Keratinocyte (primary cell): ENCODE measurements around the gene MIB1. TPM values are rescaled to one million over a fixed set of nuclear protein-coding genes. Genes with fewer than 3 reads are reported as not detected.

ENCODE experiments used
- DNase-seq: peaks from one replicate; pipeline ENCODE4 v3.0.0-alpha.2; 2011; ENCODE audit warnings: low read depth, missing footprints, low spot score
- FAIRE-seq: peaks from 2 replicates; lab custom pipeline; 2011; peaks lifted over from hg19 to GRCh38; lab: Jason Lieb, UNC
- H2AFZ ChIP-seq: 2 replicates; pipeline ENCODE4 v1.6.0; 2012; ENCODE audit warnings: low read length, control low read depth, inconsistent platforms; ENCODE audit not compliant: control insufficient read depth
- H3K27ac ChIP-seq: 2 replicates; pipeline ENCODE4 v1.5.1; 2011; ENCODE audit warnings: low read length; ENCODE audit not compliant: control insufficient read depth, insufficient read depth
- H3K27me3 ChIP-seq: 3 replicates; pipeline ENCODE4 v1.6.0; 2011; ENCODE audit warnings: low read length; ENCODE audit not compliant: control insufficient read depth, insufficient read depth; ENCODE audit errors: extremely low read depth
- H3K36me3 ChIP-seq, 2 experiments: 2 replicates in 1 of 2; 3 replicates in 1 of 2; pipeline ENCODE4 v1.5.1; 2011; ENCODE audit warnings: low read length in 2 of 2, mild to moderate bottlenecking in 1 of 2; ENCODE audit not compliant: control insufficient read depth in 2 of 2, insufficient read depth in 2 of 2; ENCODE audit errors: extremely low read depth in 1 of 2
- H3K4me1 ChIP-seq: 3 replicates; pipeline ENCODE4 v1.5.1; 2011; ENCODE audit warnings: low read length; ENCODE audit not compliant: control insufficient read depth, insufficient read depth; ENCODE audit errors: extremely low read depth
- H3K4me2 ChIP-seq: 3 replicates; pipeline ENCODE4 v1.6.0; 2011; ENCODE audit warnings: low read depth, low read length; ENCODE audit not compliant: control insufficient read depth, insufficient read depth; ENCODE audit errors: extremely low read depth
- H3K4me3 ChIP-seq, 3 experiments: fragments of 200-600 bp in 1 of 3; sonication (generic) in 1 of 3; 2 replicates in 2 of 3; 3 replicates in 1 of 3; pipeline ENCODE4 v1.5.1; 2011 to 2016; ENCODE audit warnings: low read length in 3 of 3, mild to moderate bottlenecking in 3 of 3, control low read depth in 2 of 3, inconsistent platforms in 1 of 3, low read depth in 1 of 3, mixed read lengths in 1 of 3, mixed run types in 1 of 3, moderate library complexity in 1 of 3; ENCODE audit not compliant: control insufficient read depth in 2 of 3, insufficient read depth in 2 of 3; ENCODE audit errors: extremely low read depth in 1 of 3
- H3K79me2 ChIP-seq: 2 replicates; pipeline ENCODE4 v1.6.0; 2012; ENCODE audit warnings: low read length; ENCODE audit not compliant: control insufficient read depth, insufficient read depth
- H3K9ac ChIP-seq: 3 replicates; pipeline ENCODE4 v1.6.0; 2011; ENCODE audit warnings: low read length; ENCODE audit not compliant: control insufficient read depth, insufficient read depth; ENCODE audit errors: extremely low read depth
- H3K9me1 ChIP-seq: 3 replicates; pipeline ENCODE4 v1.6.0; 2011; ENCODE audit warnings: low read length; ENCODE audit not compliant: control insufficient read depth, insufficient read depth; ENCODE audit errors: extremely low read depth
- H3K9me3 ChIP-seq: 2 replicates; pipeline ENCODE4 v1.5.1; 2012; ENCODE audit warnings: low read depth, low read length; ENCODE audit not compliant: control insufficient read depth
- H4K20me1 ChIP-seq: 3 replicates; pipeline ENCODE4 v1.6.0; 2011; ENCODE audit warnings: low read length; ENCODE audit not compliant: control insufficient read depth, insufficient read depth; ENCODE audit errors: extremely low read depth
- CTCF ChIP-seq, 3 experiments: IDR thresholded peaks in 1 of 3; conservative IDR thresholded peaks in 1 of 3; optimal IDR thresholded peaks in 1 of 3; 2 replicates in 2 of 3; 3 replicates in 1 of 3; pipeline versions ENCODE3 to v1.5.1; 2011; ENCODE audit warnings: low read length in 3 of 3, mild to moderate bottlenecking in 3 of 3, moderate library complexity in 2 of 3, control low read depth in 1 of 3, inconsistent platforms in 1 of 3; ENCODE audit not compliant: insufficient read depth in 2 of 3; ENCODE audit errors: extremely low read depth in 1 of 3
- EZH2 ChIP-seq: IDR thresholded peaks from one replicate; pipeline ENCODE4 v1.6.1; 2012; ENCODE audit warnings: inconsistent platforms, mild to moderate bottlenecking, low read length, moderate library complexity
- dilution Hi-C: fragments of 300-500 bp; cut with MboI; formaldehyde crosslinking; loops from one replicate; pipeline ENCODE4 v1.7.0; 2020; ENCODE audit warnings: low sequenced_read_pairs; ENCODE audit not compliant: extremely low pct_ligation_motif_present
- polyA plus RNA-seq, 5 experiments: library from polyadenylated mRNA; depleted of rRNA in 3 of 5; stranded (reverse) in 3 of 5; stranded (forward) in 1 of 5; unstranded in 1 of 5; fragments of >200 nt; gene quantifications; 1 replicate in 1 of 5; 2 replicates in 3 of 5; 3 replicates in 1 of 5; pipeline versions ENCODE4 v1.2.1 to v1.2.3, GENCODE V29; 2011 to 2012; ENCODE audit warnings: missing spikeins in 2 of 5, low read depth in 1 of 5, low replicate concordance in 1 of 5

The MIB1 gene
- polyA plus RNA-seq, 1 donor (not counting 4 experiments of a cell fraction or from before 2014, with no cell fraction given): 24.8 TPM

DNA sequence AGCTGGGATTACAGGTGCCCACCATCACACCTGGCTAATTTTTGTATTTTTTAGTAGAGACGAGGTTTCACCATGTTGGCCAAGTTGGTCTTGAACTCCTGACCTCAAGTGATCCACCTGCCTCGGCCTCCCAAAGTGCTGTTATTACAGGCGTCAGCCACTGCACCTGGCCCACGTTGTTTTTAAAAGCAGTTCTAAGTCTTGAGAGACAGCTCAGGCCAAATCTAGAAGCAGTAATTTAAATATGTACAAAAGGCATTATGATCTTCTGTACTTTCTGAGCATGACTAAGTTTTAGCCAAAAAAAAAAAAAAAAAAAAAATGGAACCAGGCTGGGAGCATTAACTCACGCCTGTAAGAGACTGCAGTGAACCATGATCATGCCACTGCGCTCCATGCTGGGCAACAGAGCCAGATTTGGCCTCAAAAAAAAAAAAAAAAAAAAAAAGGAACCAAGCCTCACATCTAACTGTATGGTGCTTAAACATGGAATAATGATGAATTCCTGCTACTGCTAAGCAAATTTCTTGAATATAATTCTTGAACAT, 40.0 kb upstream of the MIB1 start:
- no peaks in the 10 kb centered on the region for H4K20me1 ChIP-seq
- H3K79me2 ChIP-seq: peaks cover 4% of the 10 kb centered on the region
- no peak overlapping the region for H3K4me2 ChIP-seq
- no peak overlapping the region for H3K27ac ChIP-seq
- TF ChIP-seq EZH2: no peak
- TF ChIP-seq CTCF (optimal IDR thresholded peaks at IDR 0.05 in 1 of 3, IDR thresholded peaks at IDR 0.05 in 1 of 3, conservative IDR thresholded peaks at IDR 0.05 in 1 of 3; ENCODE audit: extremely low read depth in 1 of 3, insufficient read depth in 2 of 3, low read length in 3 of 3): no peak
- no peak overlapping the region for H2AFZ ChIP-seq
- H3K9ac ChIP-seq: no peak overlapping the region
- H3K4me3 ChIP-seq: no peak overlapping the region
- no peaks in the 10 kb centered on the region for H3K9me1 ChIP-seq
- H3K9me3 ChIP-seq: no peaks in the 10 kb centered on the region
- H3K27me3 ChIP-seq: no peaks in the 10 kb centered on the region
- FAIRE-seq (no peak), DNase-seq (no peak)
- H3K4me1 ChIP-seq: peaks cover 9% of the 10 kb centered on the region
- H3K36me3 ChIP-seq: peaks cover 3 to 9% of the 10 kb centered on the region in 2 experiments
- dilution Hi-C loops: no loop called here

- peaks cover 3 to 9% of the 10 kb centered on the region in 2 experiments for H3K36me3 ChIP-seq
- dilution Hi-C loops: no loop called here
- no peak overlapping the region for H2AFZ ChIP-seq
- no peaks in the 10 kb centered on the region for H4K20me1 ChIP-seq
- H3K9ac ChIP-seq: no peak overlapping the region
- no peaks in the 10 kb centered on the region for H3K9me1 ChIP-seq
- no peak for TF ChIP-seq EZH2
- no peak for TF ChIP-seq CTCF (optimal IDR thresholded peaks at IDR 0.05 in 1 of 3, IDR thresholded peaks at IDR 0.05 in 1 of 3, conservative IDR thresholded peaks at IDR 0.05 in 1 of 3; ENCODE audit: extremely low read depth in 1 of 3, insufficient read depth in 2 of 3, low read length in 3 of 3)
- peaks cover 9% of the 10 kb centered on the region for H3K4me1 ChIP-seq
- no peaks in the 10 kb centered on the region for H3K27me3 ChIP-seq
- DNase-seq (no peak), FAIRE-seq (no peak)
- no peaks in the 10 kb centered on the region for H3K9me3 ChIP-seq
- peaks cover 4% of the 10 kb centered on the region for H3K79me2 ChIP-seq
- H3K4me3 ChIP-seq: no peak overlapping the region
- no peak overlapping the region for H3K27ac ChIP-seq
- H3K4me2 ChIP-seq: no peak overlapping the region
Measured at GRCh38 chr18:21701621-21702020, 39.0 kb upstream of the MIB1 start.
